MM.1S (cell line): Measurements from ENCODE around the gene KCNMA1.

Experiments
- DNase-seq: peaks from one replicate; pipeline ENCODE4 v3.0.0-alpha.2; 2015
- H2AFZ ChIP-seq: fragments of 300-600 bp; sonication (generic); 2 replicates; pipeline ENCODE4 v1.6.0; 2016; ENCODE audit warnings: antibody characterized with exemption, low read length
- H3F3A ChIP-seq: fragments of 300-600 bp; sonication (generic); 2 replicates; pipeline ENCODE4 v1.6.1; 2016; ENCODE audit warnings: mild to moderate bottlenecking, antibody characterized with exemption, low read length, moderate library complexity, mixed read lengths; ENCODE audit not compliant: insufficient read depth
- H3K27ac ChIP-seq: fragments of 300-600 bp; sonication (generic); 2 replicates; pipeline ENCODE4 v1.5.1; 2016; ENCODE audit warnings: mild to moderate bottlenecking, low read length
- H3K27me3 ChIP-seq: fragments of 300-600 bp; sonication (generic); replicated peaks from 2 replicates; pipeline ENCODE4 v1.6.0; 2016; ENCODE audit warnings: low read length; ENCODE audit not compliant: insufficient read depth
- H3K36me3 ChIP-seq: fragments of 300-600 bp; sonication (generic); replicated peaks from 2 replicates; pipeline ENCODE4 v1.6.1; 2016; ENCODE audit warnings: mild to moderate bottlenecking, low read length, mixed read lengths; ENCODE audit not compliant: insufficient read depth
- H3K4me1 ChIP-seq: fragments of 300-600 bp; sonication (generic); 2 replicates; pipeline ENCODE4 v1.6.1; 2016; ENCODE audit warnings: low read length, mixed read lengths
- H3K4me2 ChIP-seq: fragments of 300-600 bp; sonication (generic); 2 replicates; pipeline ENCODE4 v1.6.0; 2016; ENCODE audit warnings: low read depth, low read length
- H3K4me3 ChIP-seq: fragments of 300-600 bp; sonication (generic); 2 replicates; pipeline ENCODE4 v1.5.1; 2016; ENCODE audit warnings: low read length, mixed read lengths
- H3K79me2 ChIP-seq: fragments of 300-600 bp; sonication (generic); 2 replicates; pipeline ENCODE4 v1.6.1; 2016; ENCODE audit warnings: mixed run types, low read length, mixed read lengths
- H3K9ac ChIP-seq: fragments of 300-600 bp; sonication (generic); 2 replicates; pipeline ENCODE4 v1.6.1; 2016; ENCODE audit warnings: low read length, mixed read lengths
- H3K9me2 ChIP-seq: fragments of 300-600 bp; sonication (generic); replicated peaks from 2 replicates; pipeline ENCODE4 v1.6.1; 2016; ENCODE audit warnings: mild to moderate bottlenecking, low read length, mixed read lengths; ENCODE audit not compliant: insufficient read depth
- H3K9me3 ChIP-seq: fragments of 300-600 bp; sonication (generic); replicated peaks from 2 replicates; pipeline ENCODE4 v1.6.1; 2016; ENCODE audit warnings: mild to moderate bottlenecking, low read length, mixed read lengths; ENCODE audit not compliant: insufficient read depth
- H4K20me1 ChIP-seq: fragments of 300-600 bp; sonication (generic); 2 replicates; pipeline ENCODE4 v1.6.1; 2016; ENCODE audit warnings: mild to moderate bottlenecking, low read length, moderate library complexity, mixed read lengths; ENCODE audit not compliant: insufficient read depth
- EZH2 ChIP-seq: fragments of 300-600 bp; sonication (generic); optimal IDR thresholded peaks from 2 replicates; pipeline ENCODE3; 2017; ENCODE audit warnings: low read depth, mild to moderate bottlenecking, antibody characterized with exemption, low read length, mixed read lengths
- EZH2phosphoT487 ChIP-seq: fragments of 300-600 bp; sonication (generic); IDR thresholded peaks from 2 replicates; pipeline ENCODE4 v1.6.1; 2018; ENCODE audit warnings: antibody characterized with exemption, low read length
- TF ChIP-seq, protein P1 (sequence below): fragments of 300-600 bp; sonication (generic); IDR thresholded peaks from 2 replicates; pipeline ENCODE4 v1.5.1; 2016; ENCODE audit warnings: antibody characterized with exemption, low read length, mixed read lengths

Gene KCNMA1

DNA sequence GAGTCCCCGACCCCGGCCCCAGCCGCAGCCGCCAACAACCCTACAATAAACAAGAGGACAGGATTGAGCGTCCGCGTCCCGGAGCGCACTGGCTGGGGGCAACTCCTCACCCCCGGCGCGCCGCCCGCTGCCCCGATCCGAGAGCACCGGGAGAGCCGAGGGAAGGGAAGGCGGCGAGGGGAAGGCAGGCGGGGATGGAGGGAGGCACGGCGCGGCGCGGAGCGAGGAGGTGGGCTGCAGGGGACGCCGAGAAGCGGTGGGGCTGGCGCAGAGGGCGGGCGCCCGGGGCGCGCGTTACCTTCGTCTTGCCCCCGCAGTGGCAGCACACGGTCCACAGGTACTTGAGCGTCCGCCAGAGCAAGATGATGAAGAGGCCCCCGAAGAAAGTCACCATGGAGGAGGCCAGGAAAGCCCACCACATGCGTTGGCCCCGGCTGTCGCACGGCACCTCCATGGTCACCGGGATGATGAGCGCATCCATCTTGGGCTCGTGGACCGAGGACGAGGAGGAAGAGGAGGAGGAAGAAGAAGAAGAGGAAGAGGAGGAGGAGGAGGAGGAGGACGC, 559 bp downstream of the KCNMA1 start:
- DNase-seq, result no peak
- Histone ChIP-seq H3K27ac (no peak overlapping the region), H4K20me1 (no peaks in the 10 kb centered on the region), H2AFZ (peak overlapping the region; percentile 45; the same call in 1 of the 2 replicates), H3K79me2 (no peaks in the 10 kb centered on the region), H3K4me2 (peak overlapping the region; percentile 92; the same call in 1 of the 2 replicates), H3K36me3 (no peaks in the 10 kb centered on the region), H3K9me2 (no peaks in the 10 kb centered on the region), H3K27me3 (peaks cover 54% of the 10 kb centered on the region), H3K9me3 (no peaks in the 10 kb centered on the region), H3K4me1 (peaks cover 13% of the 10 kb centered on the region; the same call in 1 of the 2 replicates), H3K9ac (no peak overlapping the region), H3K4me3 (peak overlapping the region; percentile 47), H3F3A (no peaks in the 10 kb centered on the region)
- TF ChIP-seq EZH2phosphoT487, result no peak
- no peak for TF ChIP-seq EZH2
- TF ChIP-seq, protein P1, sequence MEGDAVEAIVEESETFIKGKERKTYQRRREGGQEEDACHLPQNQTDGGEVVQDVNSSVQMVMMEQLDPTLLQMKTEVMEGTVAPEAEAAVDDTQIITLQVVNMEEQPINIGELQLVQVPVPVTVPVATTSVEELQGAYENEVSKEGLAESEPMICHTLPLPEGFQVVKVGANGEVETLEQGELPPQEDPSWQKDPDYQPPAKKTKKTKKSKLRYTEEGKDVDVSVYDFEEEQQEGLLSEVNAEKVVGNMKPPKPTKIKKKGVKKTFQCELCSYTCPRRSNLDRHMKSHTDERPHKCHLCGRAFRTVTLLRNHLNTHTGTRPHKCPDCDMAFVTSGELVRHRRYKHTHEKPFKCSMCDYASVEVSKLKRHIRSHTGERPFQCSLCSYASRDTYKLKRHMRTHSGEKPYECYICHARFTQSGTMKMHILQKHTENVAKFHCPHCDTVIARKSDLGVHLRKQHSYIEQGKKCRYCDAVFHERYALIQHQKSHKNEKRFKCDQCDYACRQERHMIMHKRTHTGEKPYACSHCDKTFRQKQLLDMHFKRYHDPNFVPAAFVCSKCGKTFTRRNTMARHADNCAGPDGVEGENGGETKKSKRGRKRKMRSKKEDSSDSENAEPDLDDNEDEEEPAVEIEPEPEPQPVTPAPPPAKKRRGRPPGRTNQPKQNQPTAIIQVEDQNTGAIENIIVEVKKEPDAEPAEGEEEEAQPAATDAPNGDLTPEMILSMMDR, result no peak

- Histone ChIP-seq H3K9me3 (no peaks in the 10 kb centered on the region), H3K4me1 (peaks cover 10% of the 10 kb centered on the region; the same call in 1 of the 2 replicates), H4K20me1 (no peaks in the 10 kb centered on the region), H3K4me3 (no peak overlapping the region), H3K27ac (no peak overlapping the region), H3F3A (no peaks in the 10 kb centered on the region), H3K9me2 (no peaks in the 10 kb centered on the region), H3K79me2 (no peaks in the 10 kb centered on the region), H2AFZ (no peak overlapping the region), H3K9ac (no peak overlapping the region), H3K27me3 (peaks cover 54% of the 10 kb centered on the region), H3K36me3 (no peaks in the 10 kb centered on the region), H3K4me2 (peak overlapping the region; percentile 92; the same call in 1 of the 2 replicates)
- DNase-seq, result no peak
- TF ChIP-seq EZH2 (no peak), EZH2phosphoT487 (no peak)
- TF ChIP-seq, protein P1, result no peak
Measured at GRCh38 chr10:77636282-77636966, 1.2 kb downstream of the KCNMA1 start.

- peaks cover 54% of the 10 kb centered on the region for H3K27me3 ChIP-seq
- no peak overlapping the region for H3K4me2 ChIP-seq
- no peak overlapping the region for H3K4me3 ChIP-seq
Measured at GRCh38 chr10:77635402-77636227, 2.0 kb downstream of the KCNMA1 start.

More at GRCh38 chr10:77635402-77636227, 2.0 kb downstream of the KCNMA1 start:
- H4K20me1 ChIP-seq, result no peaks in the 10 kb centered on the region
- H2AFZ ChIP-seq, result no peak overlapping the region
- H3K27ac ChIP-seq, result no peak overlapping the region
- no peaks in the 10 kb centered on the region for H3K79me2 ChIP-seq
- no peaks in the 10 kb centered on the region for H3K36me3 ChIP-seq
- no peak overlapping the region for H3K9ac ChIP-seq
- H3K9me3 ChIP-seq, result no peaks in the 10 kb centered on the region
- 0 out of 2 replicates have a peak, but pooled peaks cover 6% of the 10 kb centered on the region for H3K4me1 ChIP-seq
- TF ChIP-seq EZH2 (no peak), EZH2phosphoT487 (no peak)
- TF ChIP-seq, protein P1, result no peak
- no peaks in the 10 kb centered on the region for H3K9me2 ChIP-seq
- no peaks in the 10 kb centered on the region for H3F3A ChIP-seq
- no peak for DNase-seq
